HEK293 (cell line): ENCODE data around the gene TBX4.
A peak's percentile ranks its signal among the peaks of the same experiment; 100 is the strongest.

Source experiments
- EGR2 ChIP-seq: fragments of 450-650 bp; formaldehyde crosslinking; IDR thresholded peaks from 2 replicates; pipeline ENCODE4 v1.5.1; 2016; ENCODE audit warnings: low read depth, missing biosample characterization, missing genetic modification characterization
- IKZF3 ChIP-seq: fragments of 450-650 bp; IDR thresholded peaks from 2 replicates; pipeline ENCODE4 v1.5.0; 2018; ENCODE audit warnings: missing biosample characterization, mild to moderate bottlenecking, missing genetic modification characterization, moderate library complexity
- KLF1 ChIP-seq: fragments of 450-650 bp; formaldehyde crosslinking; IDR thresholded peaks from 2 replicates; pipeline ENCODE4 v1.5.1; 2016; ENCODE audit warnings: missing biosample characterization, missing genetic modification characterization
- KLF16 ChIP-seq: fragments of 450-650 bp; formaldehyde crosslinking; IDR thresholded peaks from 2 replicates; pipeline ENCODE4 v1.5.1; 2017; ENCODE audit warnings: missing biosample characterization, missing genetic modification characterization
- KLF7 ChIP-seq: fragments of 450-650 bp; formaldehyde crosslinking; IDR thresholded peaks from 2 replicates; pipeline ENCODE4 v1.5.1; 2016; ENCODE audit warnings: missing biosample characterization, missing genetic modification characterization, borderline replicate concordance
- SCRT1 ChIP-seq: fragments of 450-650 bp; formaldehyde crosslinking; IDR thresholded peaks from 2 replicates; pipeline ENCODE4 v1.5.1; 2016; ENCODE audit warnings: missing biosample characterization, missing genetic modification characterization, borderline replicate concordance
- SP7 ChIP-seq: fragments of 450-650 bp; formaldehyde crosslinking; IDR thresholded peaks from 2 replicates; pipeline ENCODE4 v1.5.1; 2016; ENCODE audit warnings: missing biosample characterization, missing genetic modification characterization
- ZBTB10 ChIP-seq: fragments of 450-650 bp; formaldehyde crosslinking; IDR thresholded peaks from 2 replicates; pipeline ENCODE4 v1.5.1; 2016; ENCODE audit warnings: missing biosample characterization, missing genetic modification characterization
- ZBTB7A ChIP-seq: fragments of 450-650 bp; formaldehyde crosslinking; IDR thresholded peaks from 2 replicates; pipeline ENCODE4 v1.5.1; 2016; ENCODE audit warnings: low read depth, missing biosample characterization, missing genetic modification characterization
- ZFHX2 ChIP-seq: fragments of 450-650 bp; formaldehyde crosslinking; conservative IDR thresholded peaks from 2 replicates; pipeline ENCODE4 v1.5.1; 2016; ENCODE audit warnings: missing biosample characterization, missing genetic modification characterization
- ZFP37 ChIP-seq: fragments of 450-650 bp; formaldehyde crosslinking; IDR thresholded peaks from 2 replicates; pipeline ENCODE4 v1.5.1; 2016; ENCODE audit warnings: missing biosample characterization, missing genetic modification characterization
- ZIC2 ChIP-seq: fragments of 450-650 bp; formaldehyde crosslinking; IDR thresholded peaks from 2 replicates; pipeline ENCODE4 v1.5.1; 2016; ENCODE audit warnings: missing biosample characterization, missing genetic modification characterization
- ZNF10 ChIP-seq: fragments of 450-650 bp; formaldehyde crosslinking; IDR thresholded peaks from 2 replicates; pipeline ENCODE4 v1.5.1; 2017; ENCODE audit warnings: missing biosample characterization, missing genetic modification characterization
- ZNF266 ChIP-seq: fragments of 450-650 bp; formaldehyde crosslinking; IDR thresholded peaks from 2 replicates; pipeline ENCODE4 v1.5.1; 2016; ENCODE audit warnings: missing biosample characterization, missing genetic modification characterization, low read depth
- ZNF335 ChIP-seq: fragments of 450-650 bp; formaldehyde crosslinking; conservative IDR thresholded peaks from 2 replicates; pipeline ENCODE4 v1.5.1; 2016; ENCODE audit warnings: missing biosample characterization, missing genetic modification characterization
- ZNF341 ChIP-seq: fragments of 450-650 bp; formaldehyde crosslinking; IDR thresholded peaks from 2 replicates; pipeline ENCODE4; 2016; ENCODE audit warnings: low read depth, missing biosample characterization, missing genetic modification characterization
- ZNF362 ChIP-seq: fragments of 450-650 bp; formaldehyde crosslinking; IDR thresholded peaks from 2 replicates; pipeline ENCODE4 v1.5.1; 2016; ENCODE audit warnings: missing biosample characterization, missing genetic modification characterization
- ZNF518A ChIP-seq: fragments of 450-650 bp; formaldehyde crosslinking; conservative IDR thresholded peaks from 2 replicates; pipeline ENCODE4 v1.5.1; 2016; ENCODE audit warnings: low read depth, missing biosample characterization, missing genetic modification characterization
- ZNF555 ChIP-seq: fragments of 450-650 bp; formaldehyde crosslinking; conservative IDR thresholded peaks from 2 replicates; pipeline ENCODE4 v1.5.1; 2017; ENCODE audit warnings: missing biosample characterization, mild to moderate bottlenecking, missing genetic modification characterization, inconsistent platforms
- ZNF560 ChIP-seq: fragments of 450-650 bp; formaldehyde crosslinking; IDR thresholded peaks from 2 replicates; pipeline ENCODE4 v1.5.1; 2017; ENCODE audit warnings: missing biosample characterization, missing genetic modification characterization, borderline replicate concordance
- ZNF561 ChIP-seq: fragments of 450-650 bp; IDR thresholded peaks from 2 replicates; pipeline ENCODE4 v1.5.1; 2018; ENCODE audit warnings: missing biosample characterization, missing genetic modification characterization, borderline replicate concordance
- ZNF623 ChIP-seq: fragments of 450-650 bp; formaldehyde crosslinking; IDR thresholded peaks from 2 replicates; pipeline ENCODE4 v1.5.1; 2016; ENCODE audit warnings: missing biosample characterization, missing genetic modification characterization
- ZNF654 ChIP-seq: fragments of 450-650 bp; formaldehyde crosslinking; IDR thresholded peaks from 2 replicates; pipeline ENCODE4 v1.5.1; 2016; ENCODE audit warnings: low read depth, missing biosample characterization, missing genetic modification characterization
- ZNF76 ChIP-seq: fragments of 450-650 bp; formaldehyde crosslinking; IDR thresholded peaks from 2 replicates; pipeline ENCODE4; 2016; ENCODE audit warnings: low read depth, missing biosample characterization, missing genetic modification characterization, borderline replicate concordance
- ZNF777 ChIP-seq: fragments of 450-650 bp; formaldehyde crosslinking; IDR thresholded peaks from 2 replicates; pipeline ENCODE4 v1.5.1; 2017; ENCODE audit warnings: missing biosample characterization, missing genetic modification characterization, borderline replicate concordance
- ZNF792 ChIP-seq: fragments of 450-650 bp; formaldehyde crosslinking; IDR thresholded peaks from 2 replicates; pipeline ENCODE4 v1.5.1; 2016; ENCODE audit warnings: missing biosample characterization, missing genetic modification characterization
- ZSCAN4 ChIP-seq: fragments of 450-650 bp; formaldehyde crosslinking; IDR thresholded peaks from 2 replicates; pipeline ENCODE4 v1.5.1; 2017; ENCODE audit warnings: missing biosample characterization, missing genetic modification characterization

TBX4 gene

GRCh38 chr17:61412143-61412859 lies 39.9 kb upstream of the TBX4 start (continued):
- TF ChIP-seq EGR2 (tag by site-specific recombination) (peak; percentile 42; the same call in 1 of the 2 replicates), ZNF561 (tag by site-specific recombination) (peak; percentile 71), ZNF266 (0 out of 2 replicates have a peak, but pooled peaks have one; percentile 3), ZFP37 (peak; percentile 68; the same call in 1 of the 2 replicates), ZBTB7A (tag by site-specific recombination) (peak; percentile 78; the same call in 1 of the 2 replicates), ZNF623 (tag by site-specific recombination) (peak; percentile 33; the same call in 1 of the 2 replicates), KLF16 (tag by site-specific recombination) (peak; percentile 22; the same call in 1 of the 2 replicates), ZNF560 (tag by site-specific recombination) (no peak), ZNF76 (tag by site-specific recombination) (no peak), IKZF3 (tag by site-specific recombination) (peak; percentile 79), ZNF335 (tag by site-specific recombination) (peak; percentile 81), KLF1 (peak; percentile 76), ZNF777 (tag by site-specific recombination) (peak; percentile 91; the same call in 1 of the 2 replicates), ZFHX2 (tag by site-specific recombination) (0 out of 2 replicates have a peak, but pooled peaks have one; percentile 27), ZNF555 (no peak), ZNF10 (tag by site-specific recombination) (0 out of 2 replicates have a peak, but pooled peaks have one; percentile 6), ZNF792 (tag by site-specific recombination) (no peak), ZIC2 (tag by site-specific recombination) (peak; percentile 34), ZNF341 (tag by site-specific recombination) (peak; percentile 84), ZNF518A (tag by site-specific recombination) (0 out of 2 replicates have a peak, but pooled peaks have one; percentile 19), ZNF362 (tag by site-specific recombination) (no peak), KLF7 (tag by site-specific recombination) (peak; percentile 81), ZBTB10 (tag by site-specific recombination) (peak; percentile 59; the same call in 1 of the 2 replicates), SCRT1 (no peak), SP7 (peak; percentile 80), ZSCAN4 (tag by site-specific recombination) (no peak), ZNF654 (tag by site-specific recombination) (peak; percentile 86)
